HepG2 (cell line): Measurements from ENCODE around the gene HSPA1L. TPM values are rescaled to one million over a fixed set of nuclear protein-coding genes. Genes with fewer than 3 reads are reported as not detected.

Source experiments
- CAMTA2 ChIP-seq: sonication (generic); formaldehyde crosslinking; IDR thresholded peaks from 2 replicates; pipeline ENCODE4 v1.4.0; 2020; ENCODE audit warnings: mild to moderate bottlenecking, missing genetic modification reagents, borderline replicate concordance
- ETV5 ChIP-seq: IDR thresholded peaks from 2 replicates; pipeline ENCODE4 v1.6.1; 2018; ENCODE audit warnings: missing biosample characterization, missing genetic modification reagents, inconsistent platforms, borderline replicate concordance
- HMG20B ChIP-seq: conservative IDR thresholded peaks from 2 replicates; pipeline ENCODE4 v1.6.1; 2016; ENCODE audit warnings: missing genetic modification reagents, missing compliant biosample characterization
- IRX3 ChIP-seq: sonication (generic); formaldehyde crosslinking; IDR thresholded peaks from 2 replicates; pipeline ENCODE4 v1.8.1; 2023; ENCODE audit warnings: mild to moderate bottlenecking, low read depth, missing genetic modification reagents, borderline replicate concordance
- NFRKB ChIP-seq: fragments of 450-650 bp; IDR thresholded peaks from 2 replicates; pipeline ENCODE4 v1.6.1; 2017
- NKX3-1 ChIP-seq: sonication (generic); formaldehyde crosslinking; IDR thresholded peaks from 2 replicates; pipeline ENCODE4 v1.5.0; 2020; ENCODE audit warnings: missing genetic modification reagents
- PCBP2 ChIP-seq: fragments of 200-400 bp; formaldehyde crosslinking; optimal IDR thresholded peaks from 2 replicates; pipeline ENCODE3; 2018; ENCODE audit warnings: low read length, low read depth; ENCODE audit not compliant: poor library complexity, severe bottlenecking
- RFXANK ChIP-seq: IDR thresholded peaks from 2 replicates; pipeline ENCODE4 v1.6.1; 2016
- SNRNP70 ChIP-seq: fragments of 200-400 bp; formaldehyde crosslinking; IDR thresholded peaks from 2 replicates; pipeline ENCODE4 v1.6.1; 2017; ENCODE audit warnings: mild to moderate bottlenecking, low read depth, low read length, moderate library complexity
- ZNF136 ChIP-seq: sonication (generic); formaldehyde crosslinking; IDR thresholded peaks from 2 replicates; pipeline ENCODE4 v1.8.1; 2022; ENCODE audit warnings: low read depth, mild to moderate bottlenecking, moderate library complexity, missing genetic modification reagents
- ZNF280B ChIP-seq: sonication (generic); formaldehyde crosslinking; IDR thresholded peaks from 2 replicates; pipeline ENCODE4 v1.5.0; 2020; ENCODE audit warnings: missing genetic modification reagents, mild to moderate bottlenecking, borderline replicate concordance
- ZNF282 ChIP-seq: fragments of 450-650 bp; IDR thresholded peaks from 2 replicates; pipeline ENCODE4 v1.6.1; 2018; ENCODE audit not compliant: partially characterized antibody
- ZNF337 ChIP-seq: sonication (generic); formaldehyde crosslinking; IDR thresholded peaks from 2 replicates; pipeline ENCODE4 v1.5.1; 2020; ENCODE audit warnings: missing genetic modification reagents, low read depth, mild to moderate bottlenecking, borderline replicate concordance
- ZNF383 ChIP-seq: sonication (generic); formaldehyde crosslinking; IDR thresholded peaks from 2 replicates; pipeline ENCODE4 v1.4.0; 2020; ENCODE audit warnings: missing genetic modification reagents, mild to moderate bottlenecking, borderline replicate concordance
- ZNF414 ChIP-seq: sonication (generic); formaldehyde crosslinking; IDR thresholded peaks from 2 replicates; pipeline ENCODE4 v1.5.0; 2020; ENCODE audit warnings: missing genetic modification reagents
- ZNF557 ChIP-seq: sonication (generic); formaldehyde crosslinking; IDR thresholded peaks from 2 replicates; pipeline ENCODE4 v1.4.0; 2020; ENCODE audit warnings: missing genetic modification reagents
- ZNF570 ChIP-seq: sonication (generic); formaldehyde crosslinking; IDR thresholded peaks from 2 replicates; pipeline ENCODE4 v1.4.0; 2020; ENCODE audit warnings: mild to moderate bottlenecking, missing genetic modification reagents, borderline replicate concordance
- ZSCAN21 ChIP-seq: sonication (generic); formaldehyde crosslinking; IDR thresholded peaks from 2 replicates; pipeline ENCODE4 v1.8.0; 2022; ENCODE audit warnings: mild to moderate bottlenecking, missing genetic modification reagents, moderate library complexity, borderline replicate concordance
- polyA plus RNA-seq, 8 experiments: library from polyadenylated mRNA; depleted of rRNA in 3 of 8; stranded (reverse) in 7 of 8; unstranded in 1 of 8; fragments of >200 nt; fragmentation: Illumina TruSeq in 4 of 8; extraction: Trizol in 4 of 8; gene quantifications; 2 replicates each; pipeline versions ENCODE4 v1.2.1 to v1.2.3, GENCODE V29; 2011 to 2016; ENCODE audit warnings: low read depth in 4 of 8, missing spikeins in 1 of 8, mixed read lengths in 1 of 8; ENCODE audit not compliant: insufficient read depth in 1 of 8
- total RNA-seq, 5 experiments: library from RNA; depleted of rRNA; stranded (reverse); fragments of >200 nt; fragmentation: Illumina TruSeq; extraction: Trizol; gene quantifications; 2 replicates each; pipeline ENCODE4 v1.2.3, GENCODE V29; 2016; ENCODE audit warnings: low read depth in 1 of 5
- TF ChIP-seq, protein P1 (sequence below): sonication (generic); formaldehyde crosslinking; IDR thresholded peaks from 2 replicates; pipeline ENCODE4 v1.4.0; 2020; ENCODE audit warnings: missing genetic modification reagents, borderline replicate concordance

HSPA1L gene
- total and polyA plus RNA-seq, 2 of the 13 experiments (the other 11 are each of a cell fraction or from before 2014, with no cell fraction given): 0.55 to 1.0 TPM

DNA sequence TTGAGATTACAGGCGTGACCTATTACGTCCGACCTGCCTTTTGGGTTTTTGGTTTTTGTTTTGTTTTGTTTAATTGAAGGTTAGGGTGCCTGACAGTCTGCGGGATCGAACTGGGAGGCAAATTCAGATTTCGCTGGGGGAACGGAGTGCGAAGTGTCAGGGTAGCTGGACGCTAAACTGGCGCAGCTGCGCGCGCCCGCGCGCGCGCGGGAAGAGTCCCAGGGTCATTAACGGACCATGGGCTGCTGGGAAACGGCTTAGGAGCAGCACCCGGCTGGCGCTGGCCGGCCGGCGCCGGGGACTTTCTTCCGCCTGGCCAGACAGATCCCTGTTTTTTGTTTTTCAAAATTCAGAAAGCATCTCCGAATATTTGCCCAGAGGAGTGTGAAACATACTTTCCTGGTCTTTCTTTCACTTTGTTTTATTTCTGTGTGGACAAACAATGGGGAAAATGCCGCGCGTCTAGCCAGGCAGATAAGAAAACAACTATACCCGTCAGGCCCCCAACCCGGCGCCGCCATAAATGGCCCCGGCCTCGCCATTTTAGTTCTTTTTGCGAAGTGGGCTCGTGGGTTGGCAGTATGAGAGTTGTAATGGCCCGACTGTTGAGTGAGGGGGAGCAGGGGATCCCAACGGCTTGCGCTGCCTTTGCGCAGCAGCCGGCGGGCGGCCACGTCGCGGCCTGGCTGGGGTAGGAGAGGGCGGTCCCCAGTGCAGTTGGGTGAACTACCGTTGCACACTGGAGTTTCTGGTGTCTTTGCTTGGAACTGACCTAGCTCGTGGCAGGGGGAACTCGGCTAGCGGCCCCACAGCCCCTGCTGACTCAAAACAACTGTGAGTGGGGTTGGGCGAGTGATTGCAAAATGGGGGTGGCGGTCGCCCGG is 19.5 kb upstream of the HSPA1L start (continued):
- TF ChIP-seq ZNF570 (CRISPR knock-in tag) (no peak; the same call in 1 of the 2 replicates), ZNF136 (peak; percentile 96), ETV5 (CRISPR knock-in tag) (peak; percentile 27; the same call in 1 of the 2 replicates), RFXANK (no peak), ZNF414 (CRISPR knock-in tag) (peak; percentile 40; the same call in 1 of the 2 replicates), ZNF557 (CRISPR knock-in tag) (peak; percentile 64; the same call in 1 of the 2 replicates), SNRNP70 (no peak), ZSCAN21 (0 out of 2 replicates have a peak, but pooled peaks have one; percentile 88), ZNF383 (peak; percentile 87; the same call in 1 of the 2 replicates), CAMTA2 (CRISPR knock-in tag) (peak; percentile 82; the same call in 1 of the 2 replicates), ZNF280B (CRISPR knock-in tag) (peak; percentile 78; the same call in 1 of the 2 replicates), NFRKB (peak; percentile 39; the same call in 1 of the 2 replicates), ZNF282 (no peak), ZNF337 (CRISPR knock-in tag) (no peak), IRX3 (CRISPR knock-in tag) (peak; percentile 60; the same call in 1 of the 2 replicates), NKX3-1 (peak; percentile 89), HMG20B (CRISPR knock-in tag) (peak; percentile 28; the same call in 1 of the 2 replicates), PCBP2 (no peak)
- TF ChIP-seq, protein P1, sequence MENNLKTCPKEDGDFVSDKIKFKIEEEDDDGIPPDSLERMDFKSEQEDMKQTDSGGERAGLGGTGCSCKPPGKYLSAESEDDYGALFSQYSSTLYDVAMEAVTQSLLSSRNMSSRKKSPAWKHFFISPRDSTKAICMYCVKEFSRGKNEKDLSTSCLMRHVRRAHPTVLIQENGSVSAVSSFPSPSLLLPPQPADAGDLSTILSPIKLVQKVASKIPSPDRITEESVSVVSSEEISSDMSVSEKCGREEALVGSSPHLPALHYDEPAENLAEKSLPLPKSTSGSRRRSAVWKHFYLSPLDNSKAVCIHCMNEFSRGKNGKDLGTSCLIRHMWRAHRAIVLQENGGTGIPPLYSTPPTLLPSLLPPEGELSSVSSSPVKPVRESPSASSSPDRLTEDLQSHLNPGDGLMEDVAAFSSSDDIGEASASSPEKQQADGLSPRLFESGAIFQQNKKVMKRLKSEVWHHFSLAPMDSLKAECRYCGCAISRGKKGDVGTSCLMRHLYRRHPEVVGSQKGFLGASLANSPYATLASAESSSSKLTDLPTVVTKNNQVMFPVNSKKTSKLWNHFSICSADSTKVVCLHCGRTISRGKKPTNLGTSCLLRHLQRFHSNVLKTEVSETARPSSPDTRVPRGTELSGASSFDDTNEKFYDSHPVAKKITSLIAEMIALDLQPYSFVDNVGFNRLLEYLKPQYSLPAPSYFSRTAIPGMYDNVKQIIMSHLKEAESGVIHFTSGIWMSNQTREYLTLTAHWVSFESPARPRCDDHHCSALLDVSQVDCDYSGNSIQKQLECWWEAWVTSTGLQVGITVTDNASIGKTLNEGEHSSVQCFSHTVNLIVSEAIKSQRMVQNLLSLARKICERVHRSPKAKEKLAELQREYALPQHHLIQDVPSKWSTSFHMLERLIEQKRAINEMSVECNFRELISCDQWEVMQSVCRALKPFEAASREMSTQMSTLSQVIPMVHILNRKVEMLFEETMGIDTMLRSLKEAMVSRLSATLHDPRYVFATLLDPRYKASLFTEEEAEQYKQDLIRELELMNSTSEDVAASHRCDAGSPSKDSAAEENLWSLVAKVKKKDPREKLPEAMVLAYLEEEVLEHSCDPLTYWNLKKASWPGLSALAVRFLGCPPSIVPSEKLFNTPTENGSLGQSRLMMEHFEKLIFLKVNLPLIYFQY (CRISPR knock-in tag): 0 out of 2 replicates have a peak, but pooled peaks have one; percentile 52
